BLaER1 treated with 17β-estradiol and CSF1 and Interleukin-3, amounts not matched to agents 10 nM and 100 nM (cell line): ENCODE measurements around the gene PIM2.

Source experiments
- H3K27ac ChIP-seq, 11 experiments: shearing (Covaris generic); formaldehyde crosslinking; 2 replicates each; pipeline ENCODE4 v1.8.1; 2022
- H3K27me3 ChIP-seq, 11 experiments: shearing (Covaris generic); formaldehyde crosslinking; 2 replicates each; pipeline ENCODE4 v1.8.1; 2022
- H3K36me3 ChIP-seq, 11 experiments: shearing (Covaris generic); formaldehyde crosslinking; 2 replicates each; pipeline ENCODE4 v1.8.1; 2022
- H3K4me1 ChIP-seq, 10 experiments: shearing (Covaris generic); formaldehyde crosslinking; 2 replicates each; pipeline ENCODE4 v1.8.1; 2022
- H3K4me2 ChIP-seq, 11 experiments: shearing (Covaris generic); formaldehyde crosslinking; 2 replicates each; pipeline ENCODE4 v1.8.1; 2022
- H3K4me3 ChIP-seq, 10 experiments: shearing (Covaris generic); formaldehyde crosslinking; 2 replicates each; pipeline ENCODE4 v1.8.1; 2022
- H3K9ac ChIP-seq, 11 experiments: shearing (Covaris generic); formaldehyde crosslinking; 2 replicates each; pipeline ENCODE4 v1.8.1; 2022
- H3K9me3 ChIP-seq, 11 experiments: shearing (Covaris generic); formaldehyde crosslinking; replicated peaks in 1 of 11; 2 replicates each; pipeline ENCODE4 v1.8.1; 2022
- H4K20me1 ChIP-seq, 11 experiments: shearing (Covaris generic); formaldehyde crosslinking; 2 replicates each; pipeline ENCODE4 v1.8.1; 2022
- Cebpa-rat ChIP-seq, 11 experiments: shearing (Covaris generic); IDR thresholded peaks; 2 replicates each; pipeline ENCODE4 v1.8.1; 2022

Gene PIM2

DNA sequence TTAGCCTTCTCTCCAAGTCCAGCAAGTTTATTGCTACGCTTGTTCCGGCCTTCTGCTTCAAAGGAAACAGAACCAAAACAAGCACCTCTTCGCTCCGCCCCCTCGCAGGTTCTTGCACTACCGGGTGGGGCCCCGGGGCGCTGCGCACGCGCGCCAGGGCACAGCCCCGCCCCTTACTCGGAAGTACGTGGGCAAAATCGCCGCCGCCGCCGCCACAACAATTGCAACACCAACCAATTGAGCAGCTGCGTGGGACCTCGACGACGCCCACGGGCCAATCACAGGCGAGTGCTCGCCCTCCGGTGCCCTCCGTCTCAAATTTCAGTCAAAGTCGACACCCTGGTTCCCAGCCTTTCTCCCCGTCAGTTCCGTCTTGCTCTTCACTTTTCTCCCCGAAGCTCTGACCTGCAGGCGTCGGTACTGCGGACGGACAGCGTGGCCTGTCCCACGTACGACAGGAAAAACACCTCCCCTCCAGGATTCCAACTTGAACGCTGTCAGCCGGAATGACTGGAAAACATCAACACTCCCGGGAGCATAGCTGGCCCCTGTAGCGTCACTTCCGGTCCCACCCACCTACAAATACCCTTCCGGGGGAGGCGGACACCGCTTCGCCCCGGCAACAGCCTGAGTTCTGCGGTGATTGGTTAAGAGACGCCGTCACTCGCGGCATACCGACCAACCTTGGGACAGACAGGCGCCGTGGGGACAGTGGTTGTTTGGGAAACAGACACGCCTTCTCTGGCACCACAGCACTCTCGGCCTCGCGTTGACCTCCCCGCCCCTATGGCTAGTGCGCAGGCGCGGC, 39.2 kb upstream of the PIM2 start:
- peaks cover 0 to 21% (median 4%) of the 10 kb centered on the region in 11 experiments; a peak in 9 of 22 replicates for H3K9me3 ChIP-seq
- H3K4me3 ChIP-seq, result peak overlapping the region; percentile 75 to 85 (median 80)
- peak overlapping the region; percentile 83 to 97 (median 91) for H3K27ac ChIP-seq
- peaks cover 25 to 55% (median 42%) of the 10 kb centered on the region in 10 experiments; a peak in 19 of 20 replicates for H3K4me1 ChIP-seq
- TF ChIP-seq Cebpa-rat (IDR thresholded peaks at IDR 0.05), result peak in 3 of 11 experiments; percentile 30 to 49 (median 41); a peak in 3 of 22 replicates
- H3K36me3 ChIP-seq, result peaks cover 0 to 29% (median 12%) of the 10 kb centered on the region in 11 experiments; a peak in 14 of 22 replicates
- H3K27me3 ChIP-seq, result peaks cover 27 to 67% (median 58%) of the 10 kb centered on the region in 11 experiments
- peak overlapping the region in 9 of 11 experiments; percentile 63 to 93 (median 84); a peak in 13 of 22 replicates for H3K4me2 ChIP-seq
- peak overlapping the region; percentile 91 to 96 (median 92) for H3K9ac ChIP-seq
- H4K20me1 ChIP-seq, result peaks cover 27 to 43% (median 40%) of the 10 kb centered on the region in 11 experiments; a peak in 20 of 22 replicates

- Histone ChIP-seq H3K4me3 (peak within 1 kb of the TSS; percentile 75 to 85 (median 80)), H3K36me3 (peaks cover 0 to 29% (median 12%) of the 10 kb centered on the region in 11 experiments; a peak in 14 of 22 replicates), H3K9me3 (peaks cover 0 to 21% (median 4%) of the 10 kb centered on the region in 11 experiments; a peak in 9 of 22 replicates), H3K27ac (peak within 1 kb of the TSS; percentile 83 to 97 (median 91)), H3K9ac (peak within 1 kb of the TSS; percentile 91 to 96 (median 92)), H4K20me1 (peaks cover 32 to 49% (median 46%) of the 10 kb centered on the region in 11 experiments; a peak in 20 of 22 replicates), H3K4me1 (peaks cover 25 to 61% (median 43%) of the 10 kb centered on the region in 10 experiments; a peak in 19 of 20 replicates), H3K4me2 (peak within 1 kb of the TSS; percentile 78 to 93 (median 84)), H3K27me3 (peaks cover 30 to 70% (median 62%) of the 10 kb centered on the region in 11 experiments)
- no peak for TF ChIP-seq Cebpa-rat (IDR thresholded peaks at IDR 0.05)
These were observed 38.6 kb upstream of the PIM2 start, which contains the start of gene OTUD5 for GRCh38 chrX:48957477-48957826. Gene OTUD5, minus strand, starts transcription at chrX:48957607. Its CDS starts 37 bp downstream, at chrX:48957570.

GRCh38 chrX:48956728-48957414, 38.0 kb upstream of the PIM2 start:
- Histone ChIP-seq H3K4me3 (peak overlapping the region; percentile 75 to 85 (median 80)), H3K27ac (peak overlapping the region; percentile 83 to 97 (median 91)), H3K9ac (peak overlapping the region; percentile 91 to 96 (median 92)), H3K27me3 (peaks cover 26 to 70% (median 62%) of the 10 kb centered on the region in 11 experiments), H3K4me2 (peak overlapping the region; percentile 78 to 93 (median 84)), H3K36me3 (peaks cover 0 to 29% (median 12%) of the 10 kb centered on the region in 11 experiments; a peak in 14 of 22 replicates), H3K4me1 (peaks cover 25 to 67% (median 43%) of the 10 kb centered on the region in 10 experiments; a peak in 19 of 20 replicates), H3K9me3 (peaks cover 0 to 21% (median 4%) of the 10 kb centered on the region in 11 experiments; a peak in 9 of 22 replicates), H4K20me1 (peaks cover 33 to 55% (median 51%) of the 10 kb centered on the region in 11 experiments; a peak in 20 of 22 replicates)
- no peak for TF ChIP-seq Cebpa-rat (IDR thresholded peaks at IDR 0.05)

DNA sequence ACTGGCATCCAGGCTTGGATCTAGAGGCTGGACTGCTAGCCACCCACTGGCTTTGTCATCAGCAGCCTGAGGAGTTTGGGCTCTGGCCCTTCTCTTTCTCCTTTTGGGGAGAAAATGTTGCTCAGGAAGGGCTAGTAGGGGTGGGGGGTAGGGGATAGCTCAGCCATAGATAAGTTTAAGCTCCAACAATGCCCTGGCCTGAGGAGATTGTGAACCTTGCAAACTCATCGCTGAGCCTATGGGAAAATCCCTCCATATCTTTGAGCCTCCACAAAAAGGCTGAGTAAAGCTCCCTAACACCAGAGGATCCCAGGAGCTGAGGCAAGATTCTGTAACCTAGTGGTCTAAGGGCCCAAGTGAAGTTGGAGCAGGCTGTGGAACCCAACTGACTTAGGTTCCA, 29.8 kb upstream of the PIM2 start:
- no peak overlapping the region for H3K4me2 ChIP-seq
- H3K36me3 ChIP-seq, result peaks cover 0 to 27% (median 4%) of the 10 kb centered on the region in 11 experiments; a peak in 8 of 22 replicates
- H3K9me3 ChIP-seq, result no peaks in the 10 kb centered on the region
- H3K4me3 ChIP-seq, result no peak overlapping the region
- H3K4me1 ChIP-seq, result peaks cover 0 to 17% (median 5%) of the 10 kb centered on the region in 10 experiments; a peak in 9 of 20 replicates
- peak overlapping the region in 1 of 11 experiments; percentile 9; a peak in 1 of 22 replicates for H3K9ac ChIP-seq
- peaks cover 23 to 81% (median 56%) of the 10 kb centered on the region in 11 experiments; a peak in 20 of 22 replicates for H3K27me3 ChIP-seq
- H3K27ac ChIP-seq, result no peak overlapping the region
- peaks cover 41 to 98% (median 79%) of the 10 kb centered on the region in 11 experiments; a peak in 21 of 22 replicates for H4K20me1 ChIP-seq
- TF ChIP-seq Cebpa-rat (IDR thresholded peaks at IDR 0.05), result no peak

DNA sequence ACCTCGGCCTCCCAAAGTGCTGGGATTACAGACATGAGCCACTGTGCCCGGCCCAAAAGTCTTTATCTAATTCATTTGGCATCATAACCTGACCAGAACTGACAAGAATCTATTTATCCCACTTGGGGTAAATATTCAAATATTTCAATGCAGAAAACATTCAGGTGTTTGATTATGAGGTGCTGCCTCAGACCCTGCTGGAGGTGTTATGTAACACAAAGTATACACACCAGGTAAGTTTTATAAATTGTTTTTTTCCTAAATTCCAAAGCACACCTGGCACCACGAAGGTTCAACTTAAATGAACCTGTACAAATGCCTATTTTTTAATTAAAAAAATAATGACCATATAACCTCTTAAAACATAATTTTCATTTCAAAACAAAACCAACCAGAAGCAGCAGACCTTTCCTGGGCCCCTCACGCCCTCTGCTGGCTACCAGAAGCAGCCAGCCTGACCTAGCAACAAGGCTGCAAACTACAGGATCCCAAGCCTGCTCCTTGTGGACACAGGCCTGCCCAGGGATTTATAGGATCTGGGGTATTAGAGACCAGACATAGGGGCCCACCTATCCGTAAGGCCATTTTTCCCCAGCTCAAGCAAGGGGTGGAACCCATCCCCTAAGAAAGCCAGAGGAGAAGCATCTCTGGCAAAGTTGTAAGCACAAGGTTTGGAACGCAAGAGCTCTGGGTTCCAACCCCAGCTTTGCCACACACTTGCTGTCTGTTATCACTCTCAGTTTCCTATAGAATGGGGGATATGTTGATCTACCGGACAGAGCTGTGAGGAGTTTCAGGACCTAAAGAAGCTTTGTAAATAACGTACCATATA, 26.9 kb upstream of the PIM2 start:
- peaks cover 29 to 79% (median 62%) of the 10 kb centered on the region in 11 experiments; a peak in 19 of 22 replicates for H3K27me3 ChIP-seq
- H3K9me3 ChIP-seq, result no peaks in the 10 kb centered on the region
- no peak overlapping the region for H3K9ac ChIP-seq
- peaks cover 3 to 22% (median 9%) of the 10 kb centered on the region in 10 experiments for H3K4me1 ChIP-seq
- H4K20me1 ChIP-seq, result peaks cover 19 to 93% (median 68%) of the 10 kb centered on the region in 11 experiments; a peak in 21 of 22 replicates
- H3K4me3 ChIP-seq, result no peak overlapping the region
- TF ChIP-seq Cebpa-rat (IDR thresholded peaks at IDR 0.05), result no peak
- peaks cover 0 to 39% (median 15%) of the 10 kb centered on the region in 11 experiments; a peak in 12 of 22 replicates for H3K36me3 ChIP-seq
- H3K27ac ChIP-seq, result no peak overlapping the region
- peak overlapping the region in 2 of 11 experiments; percentile 6 to 7; a peak in 1 of 22 replicates for H3K4me2 ChIP-seq

DNA sequence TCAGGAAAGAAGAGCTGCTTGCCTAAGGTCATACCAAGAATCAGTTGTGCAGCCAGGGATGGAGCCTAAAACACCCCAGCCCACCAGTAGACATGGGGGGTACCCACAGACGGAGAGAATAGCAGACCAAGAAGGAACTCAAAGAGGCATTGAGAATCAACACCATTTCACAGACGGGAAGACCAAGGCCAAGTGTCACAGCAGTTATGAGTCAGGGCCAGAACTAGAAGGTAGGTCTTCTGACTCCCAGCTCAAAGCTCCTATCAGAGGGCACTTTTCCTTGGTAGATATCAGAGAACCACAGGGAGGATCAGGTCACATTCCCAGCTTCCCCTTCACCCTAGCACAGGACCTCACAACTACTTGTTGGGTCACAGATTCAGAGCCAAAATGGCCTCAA, 24.1 kb upstream of the PIM2 start:
- Histone ChIP-seq H3K27me3 (peaks cover 37 to 94% (median 73%) of the 10 kb centered on the region in 11 experiments; a peak in 21 of 22 replicates), H3K4me3 (no peak overlapping the region), H3K4me1 (peaks cover 31 to 50% (median 38%) of the 10 kb centered on the region in 10 experiments), H4K20me1 (peaks cover 9 to 95% (median 76%) of the 10 kb centered on the region in 11 experiments; a peak in 21 of 22 replicates), H3K36me3 (peaks cover 0 to 23% (median 11%) of the 10 kb centered on the region in 11 experiments; a peak in 10 of 22 replicates), H3K9me3 (no peaks in the 10 kb centered on the region), H3K9ac (no peak overlapping the region; a peak in 1 of 22 replicates), H3K27ac (no peak overlapping the region), H3K4me2 (no peak overlapping the region)
- TF ChIP-seq Cebpa-rat (IDR thresholded peaks at IDR 0.05), result no peak

DNA sequence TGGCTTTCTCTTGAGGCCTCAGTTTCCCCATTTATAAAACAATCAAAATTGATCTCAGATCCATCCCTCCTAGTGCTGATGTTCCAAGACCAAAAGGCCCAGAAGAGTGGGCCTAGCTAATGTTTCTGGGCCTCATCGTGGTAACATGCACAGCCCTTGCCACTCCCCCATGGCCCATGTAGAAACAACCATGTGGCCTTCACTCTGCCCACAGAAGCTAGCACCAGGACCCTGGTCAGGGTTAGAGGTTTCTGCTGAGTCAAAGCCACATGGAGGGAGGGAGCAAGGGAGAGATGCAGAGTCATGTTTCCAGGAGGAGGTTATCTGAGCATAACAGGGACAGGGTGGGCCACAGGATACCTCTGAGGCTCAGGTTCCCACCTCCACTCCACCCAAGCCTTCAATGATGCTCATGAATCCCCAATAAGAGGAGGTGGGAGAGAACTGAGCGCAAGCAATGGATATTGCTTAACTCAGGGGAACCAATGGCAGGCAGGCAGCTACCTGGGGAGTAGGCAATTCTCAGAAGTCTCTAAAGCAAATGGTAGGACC, 21.7 kb upstream of the PIM2 start:
- peak overlapping the region in 3 of 11 experiments; percentile 29 to 36 (median 33); a peak in 5 of 22 replicates for H3K9ac ChIP-seq
- H3K4me1 ChIP-seq, result peaks cover 51 to 75% (median 60%) of the 10 kb centered on the region in 10 experiments
- no peak for TF ChIP-seq Cebpa-rat (IDR thresholded peaks at IDR 0.05)
- H3K4me3 ChIP-seq, result no peak overlapping the region
- H3K27me3 ChIP-seq, result peaks cover 32 to 95% (median 80%) of the 10 kb centered on the region in 11 experiments
- peaks cover 0 to 32% (median 11%) of the 10 kb centered on the region in 11 experiments; a peak in 11 of 22 replicates for H3K36me3 ChIP-seq
- peak overlapping the region; percentile 60 to 85 (median 73) for H3K4me2 ChIP-seq
- peaks cover 0 to 95% (median 60%) of the 10 kb centered on the region in 11 experiments; a peak in 18 of 22 replicates for H4K20me1 ChIP-seq
- peak overlapping the region in 9 of 11 experiments; percentile 45 to 92 (median 84); a peak in 15 of 22 replicates for H3K27ac ChIP-seq
- H3K9me3 ChIP-seq, result no peaks in the 10 kb centered on the region
